ENCODE data around the gene LRRC70.
A peak's percentile ranks its signal among the peaks of the same experiment; 100 is the strongest.

Gene LRRC70

GRCh38 chr5:62575489-62575888, 3.1 kb upstream of the LRRC70 start:
- DNase-seq (ENCODE audit: low spot score), result no peak

- peak; percentile 59 for DNase-seq (ENCODE audit: low spot score)
Observed at GRCh38 chr5:62576570-62577170, 1.9 kb upstream of the LRRC70 start.

GRCh38 chr5:62577488-62577887, 1.1 kb upstream of the LRRC70 start:
- DNase-seq (ENCODE audit: low spot score), result no peak

GRCh38 chr5:62579761-62580160, 1.1 kb downstream of the LRRC70 start:
- DNase-seq (ENCODE audit: low spot score), result no peak

- no peak for DNase-seq (ENCODE audit: low spot score)
Observed at GRCh38 chr5:62581836-62582597, 3.4 kb downstream of the LRRC70 start.

- no peak for DNase-seq (ENCODE audit: low spot score)
Observed at GRCh38 chr5:62584391-62584790, 5.8 kb downstream of the LRRC70 start.

- DNase-seq (ENCODE audit: low spot score), result no peak
Observed at GRCh38 chr5:62585306-62585705, 6.7 kb downstream of the LRRC70 start.

- DNase-seq (ENCODE audit: low spot score), result no peak
Observed at GRCh38 chr5:62585751-62586150, 7.1 kb downstream of the LRRC70 start.

- DNase-seq (ENCODE audit: low spot score), result no peak
Observed at GRCh38 chr5:62587737-62588136, 9.1 kb downstream of the LRRC70 start.

- no peak for DNase-seq (ENCODE audit: low spot score)
Observed at GRCh38 chr5:62588668-62589067, 10.0 kb downstream of the LRRC70 start.

GRCh38 chr5:62589504-62589903, 10.9 kb downstream of the LRRC70 start:
- DNase-seq (ENCODE audit: low spot score), result no peak

- no peak for DNase-seq (ENCODE audit: low spot score)
Observed at GRCh38 chr5:62590387-62590786, 11.8 kb downstream of the LRRC70 start.

GRCh38 chr5:62592558-62592957, 13.9 kb downstream of the LRRC70 start:
- no peak for DNase-seq (ENCODE audit: low spot score)

GRCh38 chr5:62593331-62593730, 14.7 kb downstream of the LRRC70 start:
- no peak for DNase-seq (ENCODE audit: low spot score)

- DNase-seq (ENCODE audit: low spot score), result no peak
Observed at GRCh38 chr5:62594364-62594984, 15.9 kb downstream of the LRRC70 start.

- no peak for DNase-seq (ENCODE audit: low spot score)
Observed at GRCh38 chr5:62596096-62596495, 17.5 kb downstream of the LRRC70 start.

GRCh38 chr5:62596691-62597090, 18.1 kb downstream of the LRRC70 start:
- DNase-seq (ENCODE audit: low spot score), result no peak

- no peak for DNase-seq (ENCODE audit: low spot score)
Observed at GRCh38 chr5:62597314-62597713, 18.7 kb downstream of the LRRC70 start.

GRCh38 chr5:62600560-62601252, 22.1 kb downstream of the LRRC70 start:
- no peak for DNase-seq (ENCODE audit: low spot score)

- DNase-seq (ENCODE audit: low spot score), result no peak
Observed at GRCh38 chr5:62603934-62604333, 25.3 kb downstream of the LRRC70 start.

- no peak for DNase-seq (ENCODE audit: low spot score)
Observed at GRCh38 chr5:62605638-62606037, 27.0 kb downstream of the LRRC70 start.

GRCh38 chr5:62606878-62607277, 28.3 kb downstream of the LRRC70 start:
- DNase-seq (ENCODE audit: low spot score), result no peak

GRCh38 chr5:62607615-62608014, 29.0 kb downstream of the LRRC70 start:
- no peak for DNase-seq (ENCODE audit: low spot score)

Data from kidney capillary endothelial cell (primary cell).